ENCODE results near the gene TBC1D22B.

TBC1D22B gene

GRCh38 chr6:37257634-37258404, at the start of gene TBC1D22B, which contains the start of gene TMEM217:
TSS of gene TBC1D22B (plus strand) at chr6:37257772. CDS start at chr6:37257918, 146 bp downstream.
TSS of gene TMEM217 (minus strand) at chr6:37258144. CDS start at chr6:37219030, 39,114 bp downstream.
- DNase-seq, result peak; percentile 59 to 96 (median 91)

GRCh38 chr6:37207903-37208456, 49.6 kb upstream of the TBC1D22B start:
- peak in 11 of 14 donors; percentile 4 to 51 (median 31) for DNase-seq

- no peak for DNase-seq
Measured at GRCh38 chr6:37208793-37209192, 48.8 kb upstream of the TBC1D22B start.

- no peak for DNase-seq
Measured at GRCh38 chr6:37209461-37210205, 47.9 kb upstream of the TBC1D22B start.

- DNase-seq, result peak in 12 of 14 donors; percentile 12 to 66 (median 36)
Measured at GRCh38 chr6:37210313-37210968, 47.1 kb upstream of the TBC1D22B start.

GRCh38 chr6:37212268-37212667, 45.3 kb upstream of the TBC1D22B start:
- DNase-seq, result no peak

- DNase-seq, result no peak
Measured at GRCh38 chr6:37218061-37218460, 39.5 kb upstream of the TBC1D22B start.

- DNase-seq, result no peak
Measured at GRCh38 chr6:37218511-37218910, 39.1 kb upstream of the TBC1D22B start.

GRCh38 chr6:37221585-37222124, 35.9 kb upstream of the TBC1D22B start:
- DNase-seq, result peak in 1 of 14 donors; percentile 20

- DNase-seq, result peak in 9 of 14 donors; percentile 9 to 58 (median 39)
Measured at GRCh38 chr6:37222125-37222967, 35.2 kb upstream of the TBC1D22B start.

GRCh38 chr6:37222992-37223391, 34.6 kb upstream of the TBC1D22B start:
- no peak for DNase-seq

- no peak for DNase-seq
Measured at GRCh38 chr6:37225350-37226169, 32.0 kb upstream of the TBC1D22B start.

GRCh38 chr6:37230104-37230503, 27.5 kb upstream of the TBC1D22B start:
- DNase-seq, result no peak

- DNase-seq, result no peak
Measured at GRCh38 chr6:37232430-37233017, 25.0 kb upstream of the TBC1D22B start.

- no peak for DNase-seq
Measured at GRCh38 chr6:37233541-37233940, 24.0 kb upstream of the TBC1D22B start.

GRCh38 chr6:37236921-37237320, 20.7 kb upstream of the TBC1D22B start:
- DNase-seq, result peak in 1 of 14 donors; percentile 15

- no peak for DNase-seq
Measured at GRCh38 chr6:37237789-37238188, 19.8 kb upstream of the TBC1D22B start.

GRCh38 chr6:37238381-37238780, 19.2 kb upstream of the TBC1D22B start:
- DNase-seq, result no peak

GRCh38 chr6:37239526-37239925, 18.0 kb upstream of the TBC1D22B start:
- DNase-seq, result no peak

Measured in C1 segment of cervical spinal cord (tissue), 14 donors.